ENCODE results near the gene P3H2.

The P3H2 gene

GRCh38 chr3:190036631-190037030 is 84.1 kb downstream of the P3H2 start:
- TF ChIP-seq CTCF (IDR thresholded peaks at IDR 0.05; ENCODE audit: unreplicated experiment in 3 of 3): no peak
- Mint-ChIP-seq H3K4me1 (peaks cover 63% of the 10 kb centered on the region), H3K27ac (peak overlapping the region; percentile 70 to 89 (median 71)), H3K9me3 (no peaks in the 10 kb centered on the region), H3K27me3 (ENCODE audit: low read depth) (no peaks in the 10 kb centered on the region), H3K36me3 (ENCODE audit: low read depth) (peaks cover 13% of the 10 kb centered on the region), H3K4me3 (no peak overlapping the region)

GRCh38 chr3:190034446-190034845 is 86.3 kb downstream of the P3H2 start:
- H3K4me1 Mint-ChIP-seq: peaks cover 50% of the 10 kb centered on the region
- no peak overlapping the region for H3K4me3 Mint-ChIP-seq
- H3K36me3 Mint-ChIP-seq (ENCODE audit: low read depth): peaks cover 13% of the 10 kb centered on the region
- H3K27me3 Mint-ChIP-seq (ENCODE audit: low read depth): no peaks in the 10 kb centered on the region
- TF ChIP-seq CTCF (IDR thresholded peaks at IDR 0.05; ENCODE audit: unreplicated experiment in 3 of 3): no peak
- peak overlapping the region; percentile 39 to 71 (median 47) for H3K27ac Mint-ChIP-seq
- H3K9me3 Mint-ChIP-seq: no peaks in the 10 kb centered on the region

GRCh38 chr3:190032923-190033322 is 87.8 kb downstream of the P3H2 start:
- H3K27ac Mint-ChIP-seq: peak overlapping the region in 2 of 3 experiments; percentile 66 to 67
- no peaks in the 10 kb centered on the region for H3K27me3 Mint-ChIP-seq (ENCODE audit: low read depth)
- no peak overlapping the region for H3K4me3 Mint-ChIP-seq
- peaks cover 13% of the 10 kb centered on the region for H3K36me3 Mint-ChIP-seq (ENCODE audit: low read depth)
- no peaks in the 10 kb centered on the region for H3K9me3 Mint-ChIP-seq
- TF ChIP-seq CTCF (IDR thresholded peaks at IDR 0.05; ENCODE audit: unreplicated experiment in 3 of 3): no peak
- H3K4me1 Mint-ChIP-seq: peaks cover 40% of the 10 kb centered on the region

- H3K27me3 Mint-ChIP-seq (ENCODE audit: low read depth): no peaks in the 10 kb centered on the region
- no peak for TF ChIP-seq CTCF (IDR thresholded peaks at IDR 0.05; ENCODE audit: unreplicated experiment in 3 of 3)
- H3K27ac Mint-ChIP-seq: peak overlapping the region; percentile 66 to 71 (median 67)
- peaks cover 13% of the 10 kb centered on the region for H3K36me3 Mint-ChIP-seq (ENCODE audit: low read depth)
- no peaks in the 10 kb centered on the region for H3K9me3 Mint-ChIP-seq
- H3K4me1 Mint-ChIP-seq: peaks cover 38% of the 10 kb centered on the region
- H3K4me3 Mint-ChIP-seq: no peak overlapping the region
These were observed 88.6 kb downstream of the P3H2 start for GRCh38 chr3:190031887-190032752.

GRCh38 chr3:190027116-190027515 is 93.6 kb downstream of the P3H2 start:
- Mint-ChIP-seq H3K27ac (peak overlapping the region; percentile 24 to 60 (median 51)), H3K4me1 (peaks cover 28% of the 10 kb centered on the region), H3K36me3 (ENCODE audit: low read depth) (peaks cover 5% of the 10 kb centered on the region), H3K27me3 (ENCODE audit: low read depth) (no peaks in the 10 kb centered on the region), H3K9me3 (no peaks in the 10 kb centered on the region), H3K4me3 (no peak overlapping the region)
- no peak for TF ChIP-seq CTCF (IDR thresholded peaks at IDR 0.05; ENCODE audit: unreplicated experiment in 3 of 3)

- no peaks in the 10 kb centered on the region for H3K27me3 Mint-ChIP-seq (ENCODE audit: low read depth)
- H3K36me3 Mint-ChIP-seq (ENCODE audit: low read depth): peaks cover 4% of the 10 kb centered on the region
- H3K9me3 Mint-ChIP-seq: no peaks in the 10 kb centered on the region
These were observed 94.5 kb downstream of the P3H2 start for GRCh38 chr3:190026154-190026553.

More at GRCh38 chr3:190026154-190026553, 94.5 kb downstream of the P3H2 start:
- TF ChIP-seq CTCF (IDR thresholded peaks at IDR 0.05; ENCODE audit: unreplicated experiment in 3 of 3): no peak
- H3K4me3 Mint-ChIP-seq: no peak overlapping the region
- peak overlapping the region in 1 of 3 experiments; percentile 24 for H3K27ac Mint-ChIP-seq
- peaks cover 29% of the 10 kb centered on the region for H3K4me1 Mint-ChIP-seq
